WTC11 (cell line): ENCODE results near the gene GPHB5. TPM values are rescaled to one million over a fixed set of nuclear protein-coding genes. Genes with fewer than 3 reads are reported as not detected.
A peak's percentile ranks its signal among the peaks of the same experiment; 100 is the strongest.

Experiments
- ATAC-seq: fragments of 200-7000 bp; cut with Tn5 transposase; 2 replicates; pipeline ENCODE4 v1.10.0; 2021; ENCODE audit warnings: mild to moderate bottlenecking, moderate library complexity
- CTCF ChIA-PET: fragments of 300-600 bp; sonication (Branson Sonifier 250); formaldehyde crosslinking; loops from one replicate; lab custom pipeline; 2021; ENCODE audit warnings: antibody characterized with exemption; lab: Charles Lee
- POLR2A ChIA-PET: fragments of 350-600 bp; sonication (Branson Sonifier 250); formaldehyde crosslinking; loops from one replicate; lab custom pipeline; 2021; ENCODE audit warnings: antibody characterized with exemption; lab: Charles Lee
- DNase-seq: peaks from one replicate; pipeline ENCODE4 v3.0.0; 2021; ENCODE audit warnings: low spot score
- H3K27ac Mint-ChIP-seq: 2 replicates; pipeline ENCODE4 v1.8.0; 2021; ENCODE audit warnings: mixed read lengths
- H3K27me3 Mint-ChIP-seq: 2 replicates; pipeline ENCODE4 v1.8.0; 2021; ENCODE audit warnings: low read depth, mild to moderate bottlenecking, moderate library complexity, mixed read lengths
- H3K36me3 Mint-ChIP-seq: 2 replicates; pipeline ENCODE4 v1.8.0; 2021; ENCODE audit warnings: mixed read lengths
- H3K4me1 Mint-ChIP-seq: 2 replicates; pipeline ENCODE4 v1.8.0; 2022; ENCODE audit warnings: mixed read lengths
- H3K4me3 Mint-ChIP-seq: 2 replicates; pipeline ENCODE4 v1.8.0; 2021; ENCODE audit warnings: mild to moderate bottlenecking, moderate library complexity, mixed read lengths
- H3K9me3 Mint-ChIP-seq: 2 replicates; pipeline ENCODE4 v1.8.0; 2021; ENCODE audit warnings: mixed read lengths
- ATF6 ChIP-seq: sonication (generic); formaldehyde crosslinking; IDR thresholded peaks from 2 replicates; pipeline ENCODE4 v1.8.1; 2023; ENCODE audit warnings: mild to moderate bottlenecking, missing genetic modification reagents
- CTCF ChIP-seq: fragments of 200-600 bp; IDR thresholded peaks from 2 replicates; pipeline ENCODE4 v1.8.0; 2022; ENCODE audit warnings: antibody characterized with exemption
- E2F1 ChIP-seq: sonication (generic); formaldehyde crosslinking; IDR thresholded peaks from 2 replicates; pipeline ENCODE4 v1.8.0; 2022; ENCODE audit warnings: mild to moderate bottlenecking, missing genetic modification reagents
- GABPB1 ChIP-seq: sonication (generic); formaldehyde crosslinking; IDR thresholded peaks from 2 replicates; pipeline ENCODE4 v1.8.1; 2023; ENCODE audit warnings: mild to moderate bottlenecking, missing genetic modification reagents
- JUN ChIP-seq: sonication (generic); formaldehyde crosslinking; IDR thresholded peaks from 2 replicates; pipeline ENCODE4 v1.8.0; 2023; ENCODE audit warnings: mild to moderate bottlenecking, missing genetic modification reagents
- MAX ChIP-seq: sonication (generic); formaldehyde crosslinking; IDR thresholded peaks from 2 replicates; pipeline ENCODE4 v1.8.0; 2022; ENCODE audit warnings: mild to moderate bottlenecking, missing genetic modification reagents
- MXD4 ChIP-seq: fragments of 250-450 bp; sonication (Bioruptor Pico); IDR thresholded peaks from 2 replicates; pipeline ENCODE4 v1.8.0; 2021; ENCODE audit warnings: mild to moderate bottlenecking, moderate library complexity, borderline replicate concordance
- MYBL2 ChIP-seq: sonication (generic); formaldehyde crosslinking; IDR thresholded peaks from 2 replicates; pipeline ENCODE4 v1.8.1; 2023; ENCODE audit warnings: mild to moderate bottlenecking, moderate library complexity, missing genetic modification reagents
- NFYB ChIP-seq: sonication (generic); formaldehyde crosslinking; conservative IDR thresholded peaks from 2 replicates; pipeline ENCODE4 v1.8.0; 2022; ENCODE audit warnings: low read depth, missing genetic modification reagents
- NR1H2 ChIP-seq: sonication (generic); formaldehyde crosslinking; IDR thresholded peaks from 2 replicates; pipeline ENCODE4 v1.9.0; 2021; ENCODE audit warnings: mild to moderate bottlenecking, moderate library complexity, missing genetic modification reagents
- RELA ChIP-seq: sonication (generic); formaldehyde crosslinking; IDR thresholded peaks from 2 replicates; pipeline ENCODE4 v1.8.1; 2022; ENCODE audit warnings: missing genetic modification reagents, mild to moderate bottlenecking, borderline replicate concordance
- RORB ChIP-seq: fragments of 250-450 bp; sonication (Bioruptor Pico); IDR thresholded peaks from 2 replicates; pipeline ENCODE4 v1.9.0; 2021; ENCODE audit warnings: mild to moderate bottlenecking
- TP53 ChIP-seq: sonication (generic); formaldehyde crosslinking; IDR thresholded peaks from 2 replicates; pipeline ENCODE4 v1.8.1; 2023; ENCODE audit warnings: mild to moderate bottlenecking, missing genetic modification reagents
- ZMAT4 ChIP-seq: fragments of 250-450 bp; sonication (Bioruptor Pico); IDR thresholded peaks from 2 replicates; pipeline ENCODE4 v1.9.0; 2021; ENCODE audit warnings: mild to moderate bottlenecking
- ZNF396 ChIP-seq: fragments of 250-450 bp; sonication (Bioruptor Pico); IDR thresholded peaks from 2 replicates; pipeline ENCODE4 v1.8.0; 2021; ENCODE audit warnings: mild to moderate bottlenecking, moderate library complexity, borderline replicate concordance
- ZNF512 ChIP-seq: sonication (generic); formaldehyde crosslinking; IDR thresholded peaks from 2 replicates; pipeline ENCODE4 v1.8.1; 2022; ENCODE audit warnings: missing genetic modification reagents, borderline replicate concordance
- total RNA-seq: library from RNA; stranded (reverse); gene quantifications from 3 replicates; pipeline ENCODE4 v1.2.3, GENCODE V29; 2021
- TF ChIP-seq, protein P1 (sequence below): sonication (generic); formaldehyde crosslinking; IDR thresholded peaks from 2 replicates; pipeline ENCODE4 v1.8.1; 2023; ENCODE audit warnings: mild to moderate bottlenecking, missing genetic modification reagents, moderate library complexity

Gene GPHB5
- total RNA-seq, 1 experiment from 2014 or later, result not detected

GRCh38 chr14:63362389-63362819, 43.7 kb upstream of the GPHB5 start:
- no peak overlapping the region for H3K27ac Mint-ChIP-seq
- ChIA-PET CTCF (no interaction called here), POLR2A (no interaction called here)

GRCh38 chr14:63361790-63362189, 43.1 kb upstream of the GPHB5 start:
- Mint-ChIP-seq H3K9me3 (peaks cover 12% of the 10 kb centered on the region), H3K27me3 (no peaks in the 10 kb centered on the region), H3K27ac (no peak overlapping the region), H3K4me1 (0 out of 2 replicates have a peak, but pooled peaks cover 4% of the 10 kb centered on the region), H3K4me3 (no peak overlapping the region), H3K36me3 (peaks cover 6% of the 10 kb centered on the region; the same call in 1 of the 2 replicates)
- ATAC-seq, result peak; percentile 71
- ChIA-PET POLR2A (no interaction called here), CTCF (no interaction called here)
- TF ChIP-seq MXD4 (CRISPR knock-in tag) (no peak), MYBL2 (CRISPR knock-in tag) (no peak), RORB (CRISPR knock-in tag) (no peak), E2F1 (CRISPR knock-in tag) (no peak), ZMAT4 (CRISPR knock-in tag) (no peak), NR1H2 (no peak), NFYB (no peak), CTCF (no peak), TP53 (no peak), ATF6 (no peak)
- no peak for DNase-seq

More at GRCh38 chr14:63362389-63362819, 43.7 kb upstream of the GPHB5 start:
- 0 out of 2 replicates have a peak, but pooled peaks cover 4% of the 10 kb centered on the region for H3K4me1 Mint-ChIP-seq
- TF ChIP-seq, protein P1, sequence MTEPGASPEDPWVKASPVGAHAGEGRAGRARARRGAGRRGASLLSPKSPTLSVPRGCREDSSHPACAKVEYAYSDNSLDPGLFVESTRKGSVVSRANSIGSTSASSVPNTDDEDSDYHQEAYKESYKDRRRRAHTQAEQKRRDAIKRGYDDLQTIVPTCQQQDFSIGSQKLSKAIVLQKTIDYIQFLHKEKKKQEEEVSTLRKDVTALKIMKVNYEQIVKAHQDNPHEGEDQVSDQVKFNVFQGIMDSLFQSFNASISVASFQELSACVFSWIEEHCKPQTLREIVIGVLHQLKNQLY (CRISPR knock-in tag), result no peak
- no peak overlapping the region for H3K4me3 Mint-ChIP-seq
- no peaks in the 10 kb centered on the region for H3K27me3 Mint-ChIP-seq
- ATAC-seq (peak; percentile 50; the same call in 1 of the 2 replicates), DNase-seq (no peak)
- H3K36me3 Mint-ChIP-seq, result peaks cover 6% of the 10 kb centered on the region; the same call in 1 of the 2 replicates
- H3K9me3 Mint-ChIP-seq, result peaks cover 12% of the 10 kb centered on the region

GRCh38 chr14:63357841-63358240, 39.1 kb upstream of the GPHB5 start:
- 0 out of 2 replicates have a peak, but pooled peaks cover 4% of the 10 kb centered on the region for H3K4me1 Mint-ChIP-seq
- ChIA-PET CTCF (no interaction called here), POLR2A (no interaction called here)
- TF ChIP-seq NR1H2 (no peak), ZMAT4 (CRISPR knock-in tag) (no peak), JUN (CRISPR knock-in tag) (no peak), CTCF (no peak), GABPB1 (CRISPR knock-in tag) (no peak), RELA (CRISPR knock-in tag) (no peak), ZNF396 (CRISPR knock-in tag) (no peak), ZNF512 (CRISPR knock-in tag) (no peak), MAX (CRISPR knock-in tag) (no peak)
- H3K27me3 Mint-ChIP-seq, result no peaks in the 10 kb centered on the region
- no peaks in the 10 kb centered on the region for H3K36me3 Mint-ChIP-seq
- H3K9me3 Mint-ChIP-seq, result no peaks in the 10 kb centered on the region
- no peak overlapping the region for H3K27ac Mint-ChIP-seq
- no peak for DNase-seq
- no peak for ATAC-seq
- no peak overlapping the region for H3K4me3 Mint-ChIP-seq
